ENCODE results near the gene PPT2.
"Not testable (repeated sequence)": the region's sequence is repeated elsewhere in the genome, so short reads cannot be mapped to it uniquely, and the experiment has no call there.

PPT2 gene

GRCh38 chr6:32127717-32128592, 26.0 kb upstream of the PPT2 start, which contains the start of gene ATF6B:
Gene ATF6B (minus strand): TSS chr6:32128246. CDS start chr6:32128207, 39 bp downstream.
- peak; percentile 99 for DNase-seq

- no peak for DNase-seq
These were observed 25.1 kb upstream of the PPT2 start for GRCh38 chr6:32128751-32129296.

GRCh38 chr6:32129297-32130088, 24.4 kb upstream of the PPT2 start:
- DNase-seq: no peak

GRCh38 chr6:32131439-32131948, 22.4 kb upstream of the PPT2 start:
- DNase-seq: no peak

- no peak for DNase-seq
These were observed 21.8 kb upstream of the PPT2 start for GRCh38 chr6:32132110-32132509.

DNA sequence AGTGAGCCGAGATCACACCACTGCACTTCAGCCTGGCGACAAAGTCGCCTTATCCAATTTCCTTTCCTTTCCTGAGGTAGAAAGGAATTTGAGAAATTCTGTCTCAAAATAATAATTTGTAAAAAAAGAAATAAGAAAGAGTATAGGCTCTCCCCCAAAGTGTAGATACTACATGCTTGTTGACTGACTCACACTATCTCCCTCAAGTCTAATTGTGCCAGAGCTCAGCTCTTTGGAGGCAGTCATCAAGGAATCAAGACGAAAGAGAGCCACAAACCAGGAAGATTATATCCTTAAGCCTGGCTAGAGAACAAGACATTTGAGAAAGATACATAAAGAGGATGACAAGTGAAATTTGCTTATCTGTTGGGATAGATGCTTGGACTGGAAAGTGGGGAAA, 20.2 kb upstream of the PPT2 start:
- DNase-seq: no peak

DNA sequence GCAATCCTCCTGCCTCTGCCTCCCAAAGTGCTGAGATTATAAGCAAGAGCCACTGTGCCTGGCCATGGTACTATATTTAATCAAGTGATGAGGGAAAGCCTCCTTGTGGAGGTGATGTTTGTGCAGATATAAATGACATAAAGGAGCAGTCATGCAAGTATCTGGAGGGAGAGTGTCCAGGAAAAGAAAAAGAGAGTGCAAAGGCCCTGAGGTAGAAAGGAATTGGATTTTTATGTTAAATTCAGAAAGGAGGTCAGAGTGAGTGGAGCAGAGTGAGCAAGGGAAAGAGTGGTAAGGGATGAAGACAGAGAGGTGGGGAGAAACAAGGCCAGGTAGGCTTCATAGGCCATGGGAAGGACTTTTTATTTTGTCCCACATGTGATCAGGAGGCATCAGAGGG, 16.5 kb upstream of the PPT2 start:
- DNase-seq: no peak

- DNase-seq: no peak
These were observed 14.4 kb upstream of the PPT2 start for GRCh38 chr6:32139590-32139989.

DNA sequence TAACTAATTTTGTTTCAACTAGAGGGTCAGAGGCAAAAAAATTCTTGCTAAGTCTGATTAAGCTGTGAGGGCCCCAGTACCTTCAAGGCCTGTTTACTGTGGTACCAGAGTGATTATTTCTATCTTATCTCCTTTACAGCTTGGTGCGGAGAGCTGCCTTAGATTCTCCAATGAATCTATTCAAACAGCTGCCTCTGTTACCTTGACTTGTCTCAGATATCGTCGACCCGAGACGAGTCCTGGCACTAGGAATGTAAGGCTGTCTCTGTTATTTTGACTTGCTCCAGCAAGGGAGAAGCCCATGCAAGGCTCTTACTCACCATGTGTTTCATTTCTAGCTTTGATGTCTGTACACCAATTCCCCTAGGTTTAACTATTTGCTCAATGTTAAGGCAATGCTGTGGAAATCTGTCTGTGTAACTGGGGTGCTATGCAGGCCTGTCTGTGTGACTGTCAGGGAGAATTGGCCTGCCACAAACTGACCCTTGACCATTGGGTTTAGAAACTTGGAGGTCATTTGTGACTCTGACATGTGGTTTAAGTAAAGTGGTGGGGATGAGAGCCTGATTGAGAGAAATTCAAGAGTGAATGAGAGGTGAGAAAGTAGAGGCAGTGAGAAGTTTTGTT, 13.4 kb upstream of the PPT2 start:
- DNase-seq: no peak

DNA sequence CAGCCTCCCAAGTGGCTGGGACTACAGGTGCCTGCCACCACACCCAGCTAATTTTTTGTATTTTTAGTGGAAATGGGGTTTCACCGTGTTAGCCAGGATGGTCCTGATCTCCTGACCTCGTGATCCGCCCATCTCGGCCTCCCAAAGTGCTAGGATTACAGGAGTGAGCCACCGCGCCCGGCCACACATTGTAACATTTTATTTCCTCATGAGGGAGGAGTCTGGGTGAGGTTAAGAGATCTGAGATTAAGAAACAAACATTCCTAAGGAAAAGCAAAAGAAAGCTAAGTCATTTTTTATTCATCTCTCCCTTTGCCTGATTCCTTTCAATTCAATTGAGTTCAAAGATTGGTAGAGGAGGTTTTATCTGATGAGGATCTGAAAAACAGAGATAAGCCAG, 9.7 kb upstream of the PPT2 start:
- not testable (repeated sequence) for DNase-seq

DNA sequence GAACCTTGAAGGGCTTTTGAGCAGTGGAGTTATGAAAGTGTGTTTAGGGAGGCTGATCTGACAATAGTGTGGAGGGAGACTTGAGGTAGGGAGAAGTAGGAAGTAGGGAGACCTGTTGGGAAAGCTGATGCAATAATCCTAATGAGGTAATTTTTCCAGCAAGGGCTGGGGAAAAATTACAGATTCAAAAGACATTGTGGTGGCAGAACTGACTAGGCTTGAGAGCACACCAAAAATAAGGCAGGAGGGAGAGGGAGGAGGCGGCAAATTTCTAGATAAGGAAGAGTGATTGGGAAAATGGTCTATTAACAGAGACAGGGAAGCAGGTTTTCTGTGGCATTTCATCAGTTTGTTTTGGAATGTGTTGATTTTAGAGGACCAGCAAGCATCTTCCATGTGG, 7.7 kb upstream of the PPT2 start:
- no peak for DNase-seq

DNA sequence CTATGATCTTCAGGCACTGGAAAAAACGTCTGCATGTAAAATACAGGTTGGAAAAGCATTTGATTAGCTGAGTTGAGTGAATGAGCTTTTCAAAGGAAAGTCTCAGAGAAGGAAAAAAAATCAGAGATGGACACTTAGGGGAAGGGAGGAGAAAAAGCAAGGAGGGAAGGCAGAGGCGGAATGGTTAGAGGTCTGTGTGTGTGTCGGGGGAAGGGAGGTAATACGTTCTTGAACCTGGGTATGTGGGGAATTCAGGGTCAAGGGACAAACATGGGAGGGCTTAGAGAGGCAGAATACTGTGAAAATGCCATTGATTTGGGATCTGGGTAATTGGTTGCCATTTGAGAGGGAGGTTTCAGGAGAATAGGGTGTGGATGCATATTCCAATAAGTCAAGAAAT, 7.3 kb upstream of the PPT2 start:
- no peak for DNase-seq

DNA sequence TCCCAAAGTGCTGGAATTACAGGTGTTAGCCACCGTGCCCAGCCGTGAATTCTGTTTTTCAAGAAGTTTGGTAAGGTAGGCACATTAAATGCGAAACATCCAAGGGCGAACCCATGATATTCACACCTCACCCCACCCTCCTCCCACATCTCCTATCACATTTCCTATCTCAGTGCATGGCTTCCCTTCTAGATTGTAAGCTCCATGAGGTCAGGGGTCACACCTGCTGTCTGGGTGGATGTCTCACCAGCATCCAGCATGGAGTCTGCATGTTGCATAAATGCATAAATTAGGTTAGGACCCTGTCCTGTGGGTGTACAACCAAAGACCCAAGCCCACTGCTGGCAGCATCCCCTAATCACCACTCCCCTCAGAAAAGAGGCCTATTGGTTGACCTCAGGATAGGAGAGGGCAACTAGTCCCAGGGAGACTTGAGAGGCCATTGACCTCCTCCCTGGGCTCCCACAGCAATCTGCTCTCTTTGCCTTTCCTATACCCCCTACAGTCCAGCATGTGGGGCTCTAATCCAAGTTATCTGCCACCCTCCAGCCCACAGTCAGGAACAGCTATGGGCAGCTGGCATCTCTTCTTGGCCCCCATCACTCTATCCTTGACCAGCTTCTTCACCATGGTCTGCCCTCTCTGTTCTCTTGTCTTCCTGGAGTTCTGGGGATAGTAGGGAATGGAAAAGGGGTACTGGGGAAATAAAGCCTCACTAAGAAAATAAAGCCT, 6.4 kb upstream of the PPT2 start:
- DNase-seq: no peak

DNA sequence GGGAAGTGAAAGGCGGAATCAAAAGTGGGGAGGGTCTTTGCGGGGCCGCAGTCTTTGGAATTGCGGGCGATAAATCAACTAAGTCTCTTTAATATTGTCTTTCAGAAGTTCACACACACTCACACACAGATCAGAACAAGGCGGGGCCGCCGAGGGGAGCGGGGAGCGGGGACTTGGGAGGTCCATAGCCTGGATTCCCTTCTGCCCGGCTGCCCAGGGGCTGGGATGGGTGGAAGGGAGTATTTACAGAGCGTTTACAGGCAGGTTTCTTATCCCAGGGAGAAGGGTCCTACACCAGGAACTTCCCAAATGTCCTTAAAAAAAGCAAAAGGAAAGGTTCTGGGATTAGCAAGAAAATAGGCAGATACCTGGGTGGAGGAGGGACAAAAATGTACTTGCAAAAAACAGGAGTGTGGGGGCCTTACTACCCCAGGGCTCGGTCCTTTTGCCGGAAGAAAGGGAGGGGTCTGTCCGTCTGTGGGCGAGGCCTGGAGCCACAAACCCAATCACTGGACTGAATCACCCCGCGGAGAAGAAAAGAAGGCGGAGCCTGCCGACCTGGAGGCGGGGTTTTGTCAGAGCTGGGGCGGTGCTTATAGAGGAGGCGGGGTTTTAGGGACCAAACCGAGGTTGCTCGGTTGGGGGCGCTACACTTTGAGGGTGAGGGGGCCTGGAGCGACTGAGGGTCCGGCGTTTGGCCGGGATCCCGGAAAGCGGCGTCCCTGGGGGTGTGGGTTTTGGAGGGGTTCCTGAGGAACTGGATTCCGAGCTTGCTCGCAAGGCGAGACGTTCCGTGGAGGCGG, 5.5 kb upstream of the PPT2 start:
- DNase-seq: no peak

- DNase-seq: no peak
These were observed 4.7 kb upstream of the PPT2 start for GRCh38 chr6:32149092-32149755.

DNA sequence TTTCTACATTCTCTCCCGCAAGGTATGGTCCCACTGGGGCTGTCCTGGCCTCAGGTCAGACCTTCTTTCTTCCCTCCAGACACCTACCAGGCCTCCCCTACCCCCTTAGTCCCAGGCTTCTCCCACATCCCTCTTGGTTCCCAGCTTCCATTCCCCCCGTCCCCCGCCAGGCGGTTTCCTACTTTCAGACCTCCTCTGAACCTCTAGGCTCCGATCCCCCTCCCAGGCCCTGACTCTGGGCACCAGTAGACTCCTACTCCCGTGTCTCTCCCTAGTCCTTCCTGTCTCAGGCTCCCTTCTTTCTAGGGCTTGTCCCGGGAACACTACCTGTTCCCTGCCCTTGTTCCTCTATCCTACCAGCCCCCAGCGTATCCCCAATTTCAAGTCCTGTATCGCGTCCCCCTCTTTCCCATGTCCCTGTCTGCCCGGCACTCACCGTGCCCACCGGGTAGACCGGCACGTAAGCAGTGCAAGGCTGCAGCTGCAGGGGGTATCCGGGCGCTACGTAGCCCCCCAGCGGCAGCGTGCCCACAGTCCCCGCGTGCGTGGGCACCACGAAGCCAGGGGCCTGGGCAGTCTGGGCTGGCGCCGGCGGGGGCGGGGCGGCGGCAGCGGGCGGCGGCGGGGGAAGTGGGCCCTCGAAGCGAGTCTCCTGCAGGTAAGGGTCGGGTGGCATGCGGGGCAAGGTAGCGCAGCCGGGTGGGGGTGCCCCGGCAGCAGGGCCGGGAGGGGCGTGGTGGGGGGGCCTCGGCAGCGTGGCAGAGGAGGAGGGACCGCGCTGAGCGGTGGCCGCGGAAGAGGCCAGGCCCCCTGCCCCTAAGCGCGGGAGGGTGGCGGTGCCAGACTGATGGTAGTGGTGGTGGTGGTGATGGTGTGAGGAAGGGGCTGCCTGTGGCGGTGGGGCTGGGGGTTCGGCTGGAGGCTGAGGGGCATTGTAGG, 3.7 kb upstream of the PPT2 start:
- no peak for DNase-seq

DNA sequence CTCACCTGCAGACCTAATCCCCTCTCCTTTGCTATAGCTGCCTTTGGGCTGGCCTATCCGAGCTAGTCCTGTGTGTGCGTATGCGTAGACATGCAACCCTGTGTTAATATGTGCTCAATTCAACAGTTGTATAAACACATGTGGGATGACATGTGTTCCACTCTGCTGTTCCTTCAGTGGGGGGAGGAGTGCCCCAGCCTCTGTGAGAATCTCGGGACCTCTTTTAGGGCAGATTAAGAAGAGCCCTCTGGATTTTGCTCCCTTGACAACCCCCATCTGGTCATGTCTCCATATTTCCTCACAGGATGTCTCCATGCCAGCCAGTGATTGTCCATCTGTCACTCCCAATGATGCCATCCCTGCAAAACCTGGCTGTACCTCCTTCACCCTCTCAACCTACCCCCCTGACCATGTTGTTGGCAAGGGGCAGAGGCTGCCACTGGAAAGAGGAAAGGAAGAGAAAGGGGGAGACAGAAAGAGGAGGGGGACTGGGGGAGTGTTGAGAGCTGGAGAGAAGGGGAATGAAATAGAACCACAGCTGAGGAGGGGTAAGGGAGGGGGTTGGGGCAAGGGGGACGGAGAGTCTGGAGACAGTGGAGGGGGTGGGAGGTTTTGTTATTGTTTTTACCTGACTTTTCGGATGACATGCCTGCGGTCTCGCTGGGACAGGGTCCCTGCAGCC, 2.6 kb upstream of the PPT2 start:
- no peak for DNase-seq

DNA sequence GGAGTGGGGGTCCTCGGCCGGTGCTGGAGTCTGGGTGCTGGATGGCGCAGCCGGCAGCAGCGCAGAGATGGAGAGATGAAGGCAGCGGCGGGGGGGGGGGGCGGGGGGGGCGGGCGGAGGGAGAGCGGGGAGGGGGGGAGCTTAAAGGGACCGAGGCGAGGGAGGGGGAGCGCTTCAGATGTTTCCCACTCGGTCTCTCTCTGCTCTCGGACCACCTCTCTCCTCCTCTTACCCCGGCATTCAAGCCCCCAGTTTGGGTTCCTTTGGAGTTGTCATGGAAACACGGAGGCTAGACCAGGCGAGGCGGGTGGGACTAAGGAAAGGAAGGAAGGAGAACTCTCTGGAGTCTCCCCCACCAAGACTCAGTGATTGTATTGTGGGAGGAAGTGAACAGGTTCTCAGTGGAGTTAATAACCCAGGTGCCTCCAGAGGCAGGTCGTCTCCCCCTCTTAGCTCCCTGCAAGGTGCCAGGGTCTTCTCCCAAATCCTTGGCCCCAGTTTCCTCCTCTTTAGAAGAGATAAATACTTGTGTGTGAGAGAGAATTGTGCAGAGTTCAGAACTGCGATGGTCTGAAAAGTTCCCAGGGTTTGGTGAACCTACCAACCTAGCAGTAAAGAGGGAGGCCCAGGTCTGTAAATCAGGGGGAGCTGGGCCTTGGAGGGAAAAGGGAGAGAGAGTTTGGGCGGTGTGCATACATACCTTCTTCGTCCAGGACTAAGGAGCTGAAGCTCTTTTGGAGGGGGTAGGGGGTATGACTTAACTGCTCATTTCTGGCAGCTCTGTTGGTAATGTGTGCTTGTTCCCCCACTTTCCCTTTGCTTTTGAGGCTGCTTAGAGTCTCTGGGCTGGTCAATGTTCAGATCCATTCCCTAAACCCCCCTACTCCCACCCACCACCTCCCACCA, 1.8 kb upstream of the PPT2 start, which contains the start of gene PRRT1:
Gene PRRT1, minus strand, starts transcription at position 77 of the 906 bp plus-strand sequence. CDS start 112 bp downstream, outside the sequence.
- DNase-seq: no peak
